GM12878 (cell line): ENCODE results near the gene DMD. TPM values are rescaled to one million over a fixed set of nuclear protein-coding genes. Genes with fewer than 3 reads are reported as not detected.

Experiments
- ATAC-seq: fragments of 200-7000 bp; cut with Tn5 transposase; 3 replicates; pipeline ENCODE4 v1.9.1; 2020; ENCODE audit warnings: mild to moderate bottlenecking, moderate library complexity
- BruUV-seq: library from RNA; stranded (reverse); fragments of 400-500 nt; replicated peaks from 2 replicates; lab custom pipeline; 2021; lab: Mats Ljungman, UMichigan
- CTCF ChIA-PET: fragments of 300-600 bp; sonication (Branson Sonifier 250); formaldehyde crosslinking; extraction: SDS; loops from one replicate; lab custom pipeline; 2021; ENCODE audit warnings: inconsistent platforms; lab: Yijun Ruan, JAX
- POLR2A ChIA-PET: fragments of 350-600 bp; formaldehyde crosslinking; extraction: SDS; loops from one replicate; lab custom pipeline; 2021; ENCODE audit warnings: inconsistent platforms; lab: Charles Lee
- RAD21 ChIA-PET: fragments of 300-600 bp; sonication (Branson Sonifier 250); formaldehyde crosslinking; loops from one replicate; lab custom pipeline; 2023; ENCODE audit warnings: antibody characterized with exemption; ENCODE audit not compliant: unreplicated experiment; lab: Charles Lee
- SMC1A ChIA-PET: fragments of 300-600 bp; sonication (Branson Sonifier 250); formaldehyde crosslinking; loops from one replicate; lab custom pipeline; 2023; ENCODE audit not compliant: unreplicated experiment, uncharacterized antibody; lab: Charles Lee
- DNase-seq: peaks from one replicate; pipeline ENCODE4 v3.0.0-alpha.2; 2011; ENCODE audit warnings: low read depth, low spot score
- FAIRE-seq: peaks from 3 replicates; lab custom pipeline; 2011; peaks lifted over from hg19 to GRCh38; lab: Jason Lieb, UNC
- H2AFZ ChIP-seq: 2 replicates; pipeline ENCODE4 v1.6.0; 2011; ENCODE audit warnings: low read depth, low read length, control low read depth; ENCODE audit not compliant: control insufficient read depth
- H3K27ac ChIP-seq: 2 replicates; pipeline ENCODE4 v1.5.1; 2011; ENCODE audit warnings: control low read depth; ENCODE audit not compliant: control insufficient read depth, insufficient read depth
- H3K27me3 ChIP-seq, 2 experiments: replicated peaks in 1 of 2; 2 replicates each; pipeline versions ENCODE4 v1.6.0 to v1.6.1; 2011; ENCODE audit warnings: low read length in 1 of 2; ENCODE audit not compliant: control insufficient read depth in 2 of 2, insufficient read depth in 2 of 2
- H3K36me3 ChIP-seq, 2 experiments: 2 replicates each; pipeline ENCODE4 v1.5.1; 2011; ENCODE audit warnings: low read length in 1 of 2; ENCODE audit not compliant: control insufficient read depth in 2 of 2, insufficient read depth in 2 of 2
- H3K4me1 ChIP-seq: 2 replicates; pipeline ENCODE4 v1.6.1; 2011; ENCODE audit warnings: mild to moderate bottlenecking, low read length, moderate library complexity, mixed read lengths; ENCODE audit not compliant: control insufficient read depth, insufficient read depth
- H3K4me2 ChIP-seq: 2 replicates; pipeline ENCODE4 v1.6.0; 2011; ENCODE audit warnings: control low read depth; ENCODE audit not compliant: control insufficient read depth, insufficient read depth
- H3K4me3 ChIP-seq: fragments of 200-600 bp; sonication (generic); 2 replicates; pipeline ENCODE4 v1.5.1; 2016
- H3K79me2 ChIP-seq: 2 replicates; pipeline ENCODE4 v1.6.0; 2011; ENCODE audit warnings: low read length; ENCODE audit not compliant: control insufficient read depth, insufficient read depth
- H3K9ac ChIP-seq: 2 replicates; pipeline ENCODE4 v1.8.0; 2011; ENCODE audit warnings: low read length, control low read depth, mixed read lengths; ENCODE audit not compliant: control insufficient read depth, insufficient read depth
- H3K9me3 ChIP-seq: replicated peaks from 3 replicates; pipeline ENCODE4 v1.5.1; 2011; ENCODE audit warnings: mild to moderate bottlenecking, low read length; ENCODE audit not compliant: control insufficient read depth, insufficient read depth
- H4K20me1 ChIP-seq: 2 replicates; pipeline ENCODE4 v1.6.0; 2011; ENCODE audit not compliant: control insufficient read depth, insufficient read depth
- BCL3 ChIP-seq: IDR thresholded peaks from 2 replicates; pipeline ENCODE4 v1.6.1; 2011; ENCODE audit warnings: borderline replicate concordance, low read depth, mild to moderate bottlenecking, moderate library complexity, low read length; ENCODE audit not compliant: insufficient read depth, poor library complexity, severe bottlenecking
- BMI1 ChIP-seq: fragments of 450-650 bp; IDR thresholded peaks from 2 replicates; pipeline ENCODE4 v1.6.1; 2016; ENCODE audit warnings: mild to moderate bottlenecking, moderate library complexity, borderline replicate concordance
- CBFB ChIP-seq: IDR thresholded peaks from 2 replicates; pipeline ENCODE4 v1.6.1; 2016; ENCODE audit warnings: antibody characterized with exemption, low read depth
- CEBPZ ChIP-seq: fragments of 150-350 bp; IDR thresholded peaks from 2 replicates; pipeline ENCODE4 v1.6.1; 2016; ENCODE audit warnings: low read depth, low read length
- E4F1 ChIP-seq: fragments of 450-650 bp; IDR thresholded peaks from 2 replicates; pipeline ENCODE4 v1.6.1; 2018; ENCODE audit warnings: borderline replicate concordance, mild to moderate bottlenecking; ENCODE audit not compliant: partially characterized antibody
- EED ChIP-seq: sonication (generic); IDR thresholded peaks from 2 replicates; pipeline ENCODE4 v1.6.1; 2016; ENCODE audit warnings: antibody characterized with exemption, low read depth
- GATAD2B ChIP-seq: fragments of 450-650 bp; conservative IDR thresholded peaks from 2 replicates; pipeline ENCODE4 v1.6.1; 2017; ENCODE audit warnings: low read depth, mild to moderate bottlenecking, moderate library complexity
- MTA3 ChIP-seq: IDR thresholded peaks from 2 replicates; pipeline ENCODE4 v1.6.1; 2012; ENCODE audit warnings: low read length, inconsistent platforms, borderline replicate concordance
- MYB ChIP-seq: fragments of 150-350 bp; IDR thresholded peaks from 2 replicates; pipeline ENCODE4 v1.6.1; 2014; ENCODE audit warnings: mild to moderate bottlenecking, low read depth, low read length, borderline replicate concordance
- NFXL1 ChIP-seq: fragments of 450-650 bp; IDR thresholded peaks from 2 replicates; pipeline ENCODE4 v1.6.1; 2017; ENCODE audit warnings: antibody characterized with exemption, mild to moderate bottlenecking, borderline replicate concordance
- RAD21 ChIP-seq: IDR thresholded peaks from 2 replicates; pipeline ENCODE4 v1.6.1; 2011; ENCODE audit warnings: mild to moderate bottlenecking, low read depth, low read length, moderate library complexity; ENCODE audit not compliant: insufficient read depth
- SUPT20H ChIP-seq: IDR thresholded peaks from 2 replicates; pipeline ENCODE4 v1.6.1; 2011; ENCODE audit warnings: low read depth, mild to moderate bottlenecking, low read length, moderate library complexity, borderline replicate concordance; ENCODE audit not compliant: control insufficient read depth
- TCF12 ChIP-seq: IDR thresholded peaks from 2 replicates; pipeline ENCODE4 v1.6.1; 2011; ENCODE audit warnings: low read depth, mild to moderate bottlenecking, low read length
- USF2 ChIP-seq: IDR thresholded peaks from 2 replicates; pipeline ENCODE4 v1.6.1; 2011; ENCODE audit warnings: low read depth, low read length, improper control_type of control experiment, borderline replicate concordance
- WGBS: methylation state at CpG from one replicate; pipeline ENCODE4 v1.1.6; 2016; ENCODE audit warnings: low lambda C conversion rate; ENCODE audit not compliant: insufficient replicate concordance, insufficient coverage; ENCODE audit errors: missing lambda C conversion rate; 5-methylcytosine and 5-hydroxymethylcytosine counted together
- in situ Hi-C: fragments of 300-500 bp; cut with MboI; formaldehyde crosslinking; loops from 9 replicates; pipeline ENCODE4 v1.14.3; 2018; ENCODE audit warnings: mixed read lengths
- intact Hi-C: fragments of 100-400 bp; cut with micrococcal nuclease; formaldehyde crosslinking; loops from one replicate; pipeline ENCODE4 v1.14.2; 2022; ENCODE audit not compliant: unreplicated experiment
- polyA plus RNA-seq, 11 experiments: library from polyadenylated mRNA; depleted of rRNA in 4 of 11; unstranded in 6 of 11; stranded (reverse) in 5 of 11; fragments of >200 nt; fragmentation: Nextera tagmentation in 4 of 11; fragmentation: Illumina TruSeq in 1 of 11; extraction: Ambion mirVana in 4 of 11; extraction: Trizol in 1 of 11; gene quantifications; 1 replicate in 1 of 11; 2 replicates in 10 of 11; pipeline versions ENCODE4 v1.2.1 to v1.2.3, GENCODE V29; 2011 to 2016; ENCODE audit warnings: inconsistent platforms in 2 of 11, missing spikeins in 2 of 11, low read depth in 1 of 11
- total RNA-seq, 4 experiments: library from RNA; depleted of rRNA in 3 of 4; stranded (reverse); fragments of >200 nt in 3 of 4; fragmentation: Illumina TruSeq in 1 of 4; extraction: Trizol in 1 of 4; gene quantifications; 2 replicates each; pipeline versions ENCODE4 v1.2.1 to v1.2.3, GENCODE V29; 2013 to 2021

The DMD gene
- total and polyA plus RNA-seq, 10 of the 15 experiments (the other 5 are each of a cell fraction or from before 2014, with no cell fraction given) = 1.4 to 24.3 (median 4.3) TPM

- Histone ChIP-seq H3K27ac (no peak overlapping the region), H3K4me1 (no peaks in the 10 kb centered on the region), H3K79me2 (no peaks in the 10 kb centered on the region), H3K4me3 (no peak overlapping the region), H3K36me3 (no peaks in the 10 kb centered on the region), H3K9me3 (no peaks in the 10 kb centered on the region), H3K27me3 (no peaks in the 10 kb centered on the region), H3K9ac (no peak overlapping the region), H3K4me2 (no peak overlapping the region), H4K20me1 (no peaks in the 10 kb centered on the region), H2AFZ (no peak overlapping the region)
- RAD21 ChIA-PET = interaction anchor here (1.5 to 9.4 kb wide), 2 partner anchors 77 to 254 kb away, joined by 6 to 113 read pairs; no protein-coding TSS in a partner anchor
- FAIRE-seq = no peak
- SMC1A ChIA-PET = interaction anchor here (0.7 to 10.0 kb wide), 3 partner anchors 10 to 252 kb away, joined by 3 to 138 read pairs (median 14); no protein-coding TSS in a partner anchor
- CTCF ChIA-PET = interaction anchor here (1.7 to 4.3 kb wide), 4 partner anchors 11 to 252 kb away, joined by 4 to 26 read pairs (median 14); no protein-coding TSS in a partner anchor
- DNase-seq = no peak
- WGBS = 79% methylated on average over 5 of the region's 5 CpGs
- no peak for ATAC-seq
- POLR2A ChIA-PET = no interaction called here
- BruUV-seq = no TSS peak
- in situ Hi-C loops = no loop called here
- intact Hi-C loops = no loop called here
- TF ChIP-seq BMI1 (no peak), RAD21 (no peak), BCL3 (no peak), NFXL1 (no peak), MTA3 (no peak), SUPT20H (no peak), CBFB (no peak), CEBPZ (no peak), USF2 (no peak), E4F1 (no peak), TCF12 (no peak), EED (no peak), GATAD2B (no peak), MYB (no peak)
These were observed 1920.2 kb downstream of the DMD start for GRCh38 chrX:31291131-31291530.
